ENCODE results near the gene BRD4. TPM values are rescaled to one million over a fixed set of nuclear protein-coding genes. Genes with fewer than 3 reads are reported as not detected.

Gene BRD4
- total and polyA plus RNA-seq, 2 of the 13 experiments (the other 11 are each of a cell fraction or from before 2014, with no cell fraction given): 10.5 to 11.4 TPM

GRCh38 chr19:15252398-15253018 is 79.8 kb downstream of the BRD4 start (continued):
- no peak for TF ChIP-seq BATF2 (CRISPR knock-in tag; IDR thresholded peaks at IDR 0.05)

- H3K9ac ChIP-seq (ENCODE audit: insufficient read depth, low read depth, low read length): no peak overlapping the region
- DNase-seq (ENCODE audit: low spot score) (peak; percentile 40), FAIRE-seq (no peak), ATAC-seq (peak; percentile 59)
- no peaks in the 10 kb centered on the region for H3K27me3 ChIP-seq (ENCODE audit: control insufficient read depth in 1 of 2, insufficient read depth in 2 of 2, low read length in 2 of 2)
- in situ Hi-C loops (cut with HindIII; ENCODE audit: extremely low pct_ligation_motif_present, low pct_unique_long_range_greater_than_20kb) (no loop called here), intact Hi-C loops (cut with micrococcal nuclease; ENCODE audit: unreplicated experiment) (no loop called here)
- H2AFZ ChIP-seq (ENCODE audit: low read length): no peak overlapping the region
- ChIA-PET POLR2A (no interaction called here), CTCF (ENCODE audit: low intra/inter-chr PET ratio, low total read pairs) (no interaction called here)
- H3K27ac ChIP-seq (ENCODE audit: extremely low read length, insufficient read depth, low read length): no peak overlapping the region
- peaks cover 46% of the 10 kb centered on the region; the same call in 1 of the 2 replicates for H4K20me1 ChIP-seq (ENCODE audit: insufficient read depth, low read length)
- no peaks in the 10 kb centered on the region for H3K9me3 ChIP-seq (ENCODE audit: low read length)
- H3K36me3 ChIP-seq (replicated peaks in 1 of 2; ENCODE audit: control insufficient read depth in 1 of 2, insufficient read depth in 2 of 2, low read length in 2 of 2): peaks cover 49 to 91% of the 10 kb centered on the region in 2 experiments
- 95% methylated on average over 14 of the region's 14 CpGs for WGBS (ENCODE audit: low lambda C conversion rate)
- no peaks in the 10 kb centered on the region for H3K79me2 ChIP-seq (ENCODE audit: insufficient read depth, low read length)
- H3K4me2 ChIP-seq (ENCODE audit: low read depth, low read length): no peak overlapping the region
- H3K4me3 ChIP-seq (replicated peaks in 1 of 3; ENCODE audit: insufficient read depth in 1 of 3, low read depth in 2 of 3, low read length in 3 of 3): no peak overlapping the region
- H3K4me1 ChIP-seq (ENCODE audit: insufficient read depth, low read length): peaks cover 40% of the 10 kb centered on the region
- no TSS peak for BruUV-seq (replicated peaks)
- no peak for TF ChIP-seq REPIN1 (CRISPR knock-in tag; IDR thresholded peaks at IDR 0.05; ENCODE audit: borderline replicate concordance, low read depth)
- peak; percentile 25; the same call in 1 of the 2 replicates for TF ChIP-seq CTCF (CRISPR knock-in tag; IDR thresholded peaks at IDR 0.05)
- TF ChIP-seq CEBPB (IDR thresholded peaks at IDR 0.05; ENCODE audit: borderline replicate concordance, low read depth, low read length): peak; percentile 26; the same call in 1 of the 2 replicates
- TF ChIP-seq NR2F6 (IDR thresholded peaks at IDR 0.05): 0 out of 2 replicates have a peak, but pooled peaks have one; percentile 30
- 0 out of 2 replicates have a peak, but pooled peaks have one; percentile 12 for TF ChIP-seq NR2F6 (CRISPR knock-in tag; IDR thresholded peaks at IDR 0.05)
- peak; percentile 44; the same call in 1 of the 2 replicates for TF ChIP-seq SIX4 (CRISPR knock-in tag; IDR thresholded peaks at IDR 0.05)
- no peak for TF ChIP-seq CBX5 (CRISPR knock-in tag; IDR thresholded peaks at IDR 0.05; ENCODE audit: borderline replicate concordance)
- TF ChIP-seq ZNF30 (CRISPR knock-in tag; IDR thresholded peaks at IDR 0.05): no peak
- TF ChIP-seq NFE2L1 (CRISPR knock-in tag; IDR thresholded peaks at IDR 0.05; ENCODE audit: borderline replicate concordance): no peak
- no peak for TF ChIP-seq SRY (CRISPR knock-in tag; IDR thresholded peaks at IDR 0.05)
- TF ChIP-seq ZNF790 (CRISPR knock-in tag; IDR thresholded peaks at IDR 0.05; ENCODE audit: borderline replicate concordance): no peak
- TF ChIP-seq, protein P1, sequence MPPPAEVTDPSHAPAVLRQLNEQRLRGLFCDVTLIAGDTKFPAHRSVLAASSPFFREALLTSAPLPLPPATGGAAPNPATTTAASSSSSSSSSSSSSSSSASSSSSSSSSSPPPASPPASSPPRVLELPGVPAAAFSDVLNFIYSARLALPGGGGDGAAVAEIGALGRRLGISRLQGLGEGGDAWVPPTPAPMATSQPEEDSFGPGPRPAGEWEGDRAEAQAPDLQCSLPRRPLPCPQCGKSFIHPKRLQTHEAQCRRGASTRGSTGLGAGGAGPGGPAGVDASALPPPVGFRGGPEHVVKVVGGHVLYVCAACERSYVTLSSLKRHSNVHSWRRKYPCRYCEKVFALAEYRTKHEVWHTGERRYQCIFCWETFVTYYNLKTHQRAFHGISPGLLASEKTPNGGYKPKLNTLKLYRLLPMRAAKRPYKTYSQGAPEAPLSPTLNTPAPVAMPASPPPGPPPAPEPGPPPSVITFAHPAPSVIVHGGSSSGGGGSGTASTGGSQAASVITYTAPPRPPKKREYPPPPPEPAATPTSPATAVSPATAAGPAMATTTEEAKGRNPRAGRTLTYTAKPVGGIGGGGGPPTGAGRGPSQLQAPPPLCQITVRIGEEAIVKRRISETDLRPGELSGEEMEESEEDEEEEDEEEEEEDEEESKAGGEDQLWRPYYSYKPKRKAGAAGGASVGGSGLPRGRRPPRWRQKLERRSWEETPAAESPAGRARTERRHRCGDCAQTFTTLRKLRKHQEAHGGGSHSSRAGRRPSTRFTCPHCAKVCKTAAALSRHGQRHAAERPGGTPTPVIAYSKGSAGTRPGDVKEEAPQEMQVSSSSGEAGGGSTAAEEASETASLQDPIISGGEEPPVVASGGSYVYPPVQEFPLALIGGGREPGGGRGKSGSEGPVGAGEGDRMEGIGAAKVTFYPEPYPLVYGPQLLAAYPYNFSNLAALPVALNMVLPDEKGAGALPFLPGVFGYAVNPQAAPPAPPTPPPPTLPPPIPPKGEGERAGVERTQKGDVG (CRISPR knock-in tag; IDR thresholded peaks at IDR 0.05; ENCODE audit: borderline replicate concordance): 0 out of 2 replicates have a peak, but pooled peaks have one; percentile 30
- TF ChIP-seq SIX1 (CRISPR knock-in tag; IDR thresholded peaks at IDR 0.05; ENCODE audit: borderline replicate concordance): peak; percentile 86
- TF ChIP-seq THYN1 (CRISPR knock-in tag; IDR thresholded peaks at IDR 0.05; ENCODE audit: borderline replicate concordance, low read depth): no peak
- TF ChIP-seq, protein P2, sequence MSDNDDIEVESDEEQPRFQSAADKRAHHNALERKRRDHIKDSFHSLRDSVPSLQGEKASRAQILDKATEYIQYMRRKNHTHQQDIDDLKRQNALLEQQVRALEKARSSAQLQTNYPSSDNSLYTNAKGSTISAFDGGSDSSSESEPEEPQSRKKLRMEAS (IDR thresholded peaks at IDR 0.05): no peak
Measured at GRCh38 chr19:15251749-15252397, 80.5 kb downstream of the BRD4 start.
